GM19397 (cell line): ENCODE measurements around the gene ANKRD13D.

Experiments used
- ATAC-seq: cut with Tn5 transposase; IDR thresholded peaks from one replicate; pipeline ENCODE4 v1.9.1; 2021; ENCODE audit warnings: mild to moderate bottlenecking, moderate library complexity; ENCODE audit not compliant: unreplicated experiment

ANKRD13D gene

GRCh38 chr11:67273260-67273990, 15.7 kb upstream of the ANKRD13D start:
- no peak for ATAC-seq

- no peak for ATAC-seq
Observed at GRCh38 chr11:67274768-67275605, 14.1 kb upstream of the ANKRD13D start.

GRCh38 chr11:67275606-67276409, 13.3 kb upstream of the ANKRD13D start:
- ATAC-seq: no peak

- ATAC-seq: peak; percentile 7
Observed at GRCh38 chr11:67276781-67277230, 12.3 kb upstream of the ANKRD13D start.

- peak; percentile 74 for ATAC-seq
Observed at GRCh38 chr11:67277231-67277961, 11.7 kb upstream of the ANKRD13D start.

- no peak for ATAC-seq
Observed at GRCh38 chr11:67278135-67278938, 10.8 kb upstream of the ANKRD13D start.

GRCh38 chr11:67278939-67279588, 10.0 kb upstream of the ANKRD13D start:
- ATAC-seq: no peak

- no peak for ATAC-seq
Observed at GRCh38 chr11:67279589-67280340, 9.3 kb upstream of the ANKRD13D start.

GRCh38 chr11:67280341-67280787, 8.7 kb upstream of the ANKRD13D start:
- ATAC-seq: no peak

GRCh38 chr11:67280788-67281551, 8.1 kb upstream of the ANKRD13D start:
- ATAC-seq: no peak

- no peak for ATAC-seq
Observed at GRCh38 chr11:67281552-67282150, 7.5 kb upstream of the ANKRD13D start.

- no peak for ATAC-seq
Observed at GRCh38 chr11:67282155-67282875, 6.8 kb upstream of the ANKRD13D start.

GRCh38 chr11:67282876-67283371, 6.2 kb upstream of the ANKRD13D start:
- ATAC-seq: no peak

GRCh38 chr11:67283481-67283963, 5.6 kb upstream of the ANKRD13D start:
- ATAC-seq: no peak

GRCh38 chr11:67284811-67285540, 4.1 kb upstream of the ANKRD13D start:
- no peak for ATAC-seq
